GM19035 (cell line): Measurements from ENCODE around the gene IMPDH1.

Experiments
- ATAC-seq: cut with Tn5 transposase; IDR thresholded peaks from one replicate; pipeline ENCODE4 v1.9.1; 2021; ENCODE audit not compliant: unreplicated experiment

IMPDH1 gene

DNA sequence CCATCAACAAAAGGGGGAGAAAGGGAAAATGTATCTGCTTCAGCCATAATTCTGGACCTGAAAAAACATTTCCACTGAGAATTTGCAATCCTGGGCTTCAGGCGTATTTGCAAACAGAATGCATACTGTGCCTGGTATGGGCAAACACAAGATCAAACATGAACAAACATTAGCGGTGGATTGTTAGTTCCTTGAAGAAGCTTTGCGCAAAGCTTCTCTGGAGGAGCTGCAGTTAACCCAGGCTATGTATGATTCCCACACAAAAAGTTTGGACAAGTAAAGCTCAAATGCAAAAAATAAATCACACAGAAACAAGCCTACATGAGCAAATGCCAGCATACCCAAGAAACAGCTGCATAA lies 25.5 kb upstream of the IMPDH1 start:
- no peak for ATAC-seq

DNA sequence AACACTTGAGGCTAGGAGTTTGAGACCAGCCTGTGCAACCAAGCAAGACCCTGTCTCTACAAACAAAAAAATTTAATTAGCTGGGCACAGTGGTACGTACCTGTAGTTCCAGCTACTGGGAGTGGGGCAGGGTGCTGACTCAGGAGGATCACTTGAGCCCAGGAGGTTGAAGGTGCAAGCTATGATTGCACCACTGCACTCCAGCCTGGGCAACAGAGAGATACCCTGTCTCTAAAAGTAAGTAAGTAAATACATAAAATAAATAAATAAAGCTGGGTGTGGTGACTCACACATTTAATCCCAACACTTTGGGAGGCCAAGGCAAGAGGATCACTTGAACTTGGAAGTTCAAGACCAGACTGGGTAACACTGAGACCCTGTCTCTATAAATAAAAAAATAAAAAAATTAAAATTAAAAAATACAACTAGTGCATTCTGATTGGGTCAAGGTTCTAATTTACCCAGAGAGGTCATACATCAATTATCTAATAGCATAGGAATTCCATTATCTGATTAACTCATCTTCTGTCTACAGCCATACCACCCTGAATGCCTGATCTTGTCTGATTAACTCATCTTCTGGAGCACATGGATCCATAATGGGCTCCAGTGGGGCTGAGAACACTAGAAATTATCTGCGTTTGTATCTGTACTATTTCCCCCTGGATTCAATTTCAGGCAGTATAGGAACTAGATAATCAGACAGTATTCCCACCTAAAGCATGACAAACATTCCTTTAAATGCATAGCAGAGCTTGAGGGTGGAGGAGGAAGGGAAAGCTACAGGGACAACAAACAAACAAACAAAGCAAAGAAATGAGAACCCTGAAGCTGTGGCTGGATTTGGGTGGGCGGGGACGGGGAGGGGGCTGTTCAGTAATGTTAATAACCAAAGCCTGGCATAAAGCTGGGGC lies 24.9 kb upstream of the IMPDH1 start:
- no peak for ATAC-seq

DNA sequence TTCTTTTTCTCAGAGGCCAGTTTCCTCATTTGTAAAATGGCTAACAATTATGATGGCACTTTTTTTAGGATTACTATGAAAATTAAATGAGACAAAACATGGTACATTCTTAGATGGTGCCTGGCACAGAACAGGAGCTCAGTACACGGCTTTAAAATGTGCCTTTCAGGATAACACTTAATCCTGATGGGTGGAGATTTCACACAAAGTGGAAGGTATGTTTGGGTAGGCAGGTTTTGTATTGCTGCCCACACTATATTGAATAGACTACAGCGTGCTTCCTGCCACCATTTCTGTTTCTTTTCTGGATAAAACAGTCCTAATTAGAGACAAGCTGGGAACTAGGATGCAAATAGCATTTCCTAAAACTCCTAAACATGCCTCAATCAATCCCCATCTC lies 22.0 kb upstream of the IMPDH1 start:
- ATAC-seq, result no peak

DNA sequence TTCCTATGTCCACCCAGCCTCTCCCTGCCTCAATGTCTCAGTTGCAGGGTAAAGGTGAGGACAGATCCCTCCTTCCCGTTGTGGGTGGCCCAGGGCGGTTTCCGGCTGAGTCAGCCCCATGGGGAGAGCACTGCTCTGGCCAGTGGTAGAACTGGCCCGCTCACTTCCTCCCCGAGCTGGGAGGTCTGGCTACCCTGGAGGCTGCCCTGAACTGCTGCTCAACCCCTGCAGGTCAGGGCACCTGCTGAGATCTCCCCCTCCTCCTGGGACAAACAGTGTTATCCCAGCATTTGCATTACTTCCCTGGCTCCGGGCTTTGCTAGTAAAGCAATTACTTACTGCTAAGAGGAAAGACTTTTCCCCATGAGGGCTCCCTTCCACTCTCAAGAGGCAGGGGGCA lies 21.4 kb upstream of the IMPDH1 start:
- ATAC-seq, result no peak

DNA sequence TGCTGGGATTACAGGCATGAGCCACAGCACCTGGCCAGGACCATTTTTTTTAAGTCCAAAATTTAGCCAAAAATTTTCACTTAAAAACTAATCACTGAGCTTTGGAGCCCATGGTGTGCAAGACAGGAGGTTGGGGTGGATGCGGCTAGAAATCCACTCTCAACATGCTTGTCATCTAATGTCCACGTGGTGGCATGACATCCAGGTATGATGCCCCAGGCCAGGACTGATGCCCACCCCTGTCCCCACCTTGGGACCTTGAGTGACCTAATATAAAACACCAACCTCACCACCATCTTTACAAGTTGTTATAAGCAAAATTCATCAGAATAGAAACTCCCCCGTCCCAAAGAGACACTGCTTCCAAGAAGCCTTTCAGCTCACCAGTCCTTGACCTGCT lies 20.4 kb upstream of the IMPDH1 start:
- ATAC-seq, result no peak

DNA sequence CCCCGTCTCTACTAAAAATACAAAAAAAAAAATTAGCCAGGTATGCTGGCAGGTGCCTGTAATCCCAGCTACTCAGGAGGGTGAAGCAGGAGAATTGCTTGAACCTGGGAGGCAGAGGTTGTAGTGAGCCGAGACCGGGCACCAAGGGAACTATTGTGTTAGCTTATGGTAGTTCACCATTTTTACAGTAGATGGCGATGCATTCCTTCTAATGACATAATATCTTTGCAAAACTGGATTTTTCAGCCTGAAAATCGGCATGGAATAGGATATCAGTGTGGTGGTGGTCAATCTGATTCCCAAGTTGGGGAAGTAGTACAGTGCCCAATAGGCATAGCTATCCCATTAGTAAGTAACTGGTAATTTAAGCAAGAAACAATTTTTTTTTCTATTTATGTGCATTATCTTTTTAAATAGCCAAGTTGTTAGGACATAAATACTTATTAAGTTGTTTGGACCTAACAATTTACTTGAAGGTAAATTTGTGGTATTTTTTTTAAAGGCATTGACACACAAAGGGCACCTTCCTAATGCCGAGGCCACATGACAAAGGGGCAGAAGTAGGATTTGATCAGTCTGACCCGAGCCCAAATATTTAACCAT lies 17.6 kb upstream of the IMPDH1 start:
- ATAC-seq, result no peak

DNA sequence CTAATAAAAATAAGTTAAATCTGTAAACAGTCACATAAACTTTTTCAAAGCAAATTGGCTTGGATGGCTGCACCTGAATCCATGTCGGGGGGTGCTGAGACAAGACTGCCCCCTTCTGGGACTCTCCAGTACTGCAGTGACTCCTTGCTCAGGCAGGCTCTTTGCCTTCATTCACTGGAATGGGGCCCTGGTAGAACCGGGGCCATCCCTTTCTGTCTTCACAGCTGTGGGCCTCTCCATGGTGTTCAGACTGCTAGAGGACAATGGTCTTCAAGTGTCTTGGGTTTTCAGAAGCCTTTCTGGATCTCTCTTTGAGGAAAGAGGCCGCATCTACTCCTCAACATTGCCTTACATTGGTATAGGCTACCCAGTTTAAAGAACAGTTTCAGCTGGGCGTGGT lies 16.1 kb upstream of the IMPDH1 start:
- ATAC-seq, result no peak

DNA sequence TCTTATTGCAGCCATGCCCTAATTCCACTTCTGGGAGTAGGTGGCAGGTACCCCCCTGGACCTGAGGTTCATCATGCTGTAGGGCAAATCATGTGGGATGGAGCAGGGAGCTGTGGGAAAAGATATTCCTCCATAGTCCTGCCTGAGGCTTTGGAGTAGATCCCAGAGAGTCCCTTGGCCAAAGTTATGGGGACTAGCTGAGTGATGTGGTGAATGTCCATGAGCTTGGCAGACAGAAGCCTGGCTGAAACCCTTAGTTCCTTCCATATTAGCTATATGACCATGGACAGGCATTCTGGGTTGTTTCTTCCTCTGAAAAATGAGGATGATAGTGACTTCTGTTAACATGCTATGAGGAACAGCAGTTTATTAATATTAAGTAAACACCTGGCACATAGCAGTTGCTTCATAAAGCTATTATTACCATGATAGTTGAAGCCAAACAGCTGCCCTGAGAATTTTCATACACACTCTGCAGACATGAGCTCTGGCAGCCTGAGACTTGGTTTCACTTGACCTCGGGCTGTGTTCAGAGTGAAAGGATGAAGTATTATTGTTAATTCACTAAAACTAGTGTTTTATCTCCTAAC lies 15.0 kb upstream of the IMPDH1 start:
- no peak for ATAC-seq

DNA sequence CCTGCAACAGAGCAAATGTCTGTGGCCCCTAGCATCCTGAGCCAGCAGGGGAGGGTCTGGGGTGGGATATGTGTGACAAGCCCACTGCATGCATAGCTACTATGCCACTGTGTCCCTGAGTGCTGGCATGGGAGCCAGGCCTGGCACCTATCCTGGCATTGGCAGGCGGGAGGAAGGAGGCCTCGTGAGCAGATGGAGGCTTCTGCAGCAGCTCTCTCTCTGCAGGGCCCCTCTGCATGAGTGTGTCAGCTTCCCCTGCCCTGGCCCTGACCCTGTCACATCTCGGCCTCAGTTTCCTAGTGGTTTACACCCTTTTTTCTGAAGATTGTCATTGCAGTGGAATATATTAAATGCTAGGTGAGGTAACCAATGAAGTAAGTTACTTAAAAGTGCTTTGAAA lies 13.1 kb upstream of the IMPDH1 start:
- no peak for ATAC-seq

DNA sequence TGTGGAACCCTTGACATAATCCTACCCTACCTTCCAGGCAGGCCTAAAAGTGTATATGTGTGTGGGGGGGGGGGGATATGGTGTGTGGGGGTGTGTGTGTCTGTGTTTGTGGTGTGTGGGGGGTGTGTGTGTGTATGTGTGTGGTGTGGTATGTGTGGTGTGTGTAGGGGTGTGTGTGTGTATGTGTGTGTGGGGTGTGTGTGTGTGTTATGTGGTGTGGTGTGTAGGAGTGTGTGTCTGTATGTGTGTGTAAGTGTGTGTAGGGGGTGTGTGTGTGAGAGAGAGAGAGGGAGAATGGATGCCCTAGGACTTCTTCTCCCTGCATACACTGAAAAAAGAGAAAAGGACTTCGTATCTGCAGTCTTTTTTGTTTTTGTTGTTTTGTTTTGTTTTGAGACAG lies 12.3 kb upstream of the IMPDH1 start:
- ATAC-seq, result no peak

DNA sequence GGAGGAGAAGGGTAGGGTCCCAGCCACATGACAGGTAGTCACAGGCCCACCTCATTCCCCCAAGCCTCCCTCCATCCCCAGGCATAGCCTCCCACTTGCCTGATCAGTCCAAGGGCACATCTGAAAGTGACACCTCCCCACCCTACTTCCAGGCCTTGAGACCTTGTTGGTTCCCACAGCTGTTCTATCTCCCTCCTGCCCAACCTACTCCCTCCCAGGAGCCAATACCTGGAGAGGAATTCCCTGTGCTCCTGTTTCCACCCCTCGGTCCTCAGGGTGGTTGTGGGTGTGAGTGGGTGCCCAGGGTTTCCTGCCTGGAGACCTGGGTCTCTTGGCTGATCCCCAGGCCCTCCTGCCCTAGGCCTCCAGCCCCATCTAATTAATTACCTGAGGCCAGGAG lies 11.6 kb upstream of the IMPDH1 start:
- no peak for ATAC-seq

DNA sequence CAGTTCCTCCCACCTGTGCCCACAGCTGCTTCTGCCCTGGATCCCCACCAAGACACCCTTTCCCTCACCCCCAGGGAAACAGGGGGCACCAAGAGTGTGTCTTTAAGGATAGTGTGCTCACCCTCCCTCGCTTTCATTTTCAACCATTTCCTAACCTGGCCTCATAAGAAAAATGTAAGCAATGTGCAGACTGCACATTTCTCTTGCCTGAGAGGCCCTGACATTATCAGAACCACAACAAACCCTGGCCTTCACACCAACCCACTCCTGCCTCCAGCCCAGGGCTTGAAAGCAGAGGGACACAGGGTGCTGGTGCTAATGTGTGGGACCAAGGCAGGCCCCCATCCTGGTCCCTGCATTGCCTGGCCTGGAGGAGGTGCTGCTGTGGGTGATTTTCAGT lies 11.0 kb upstream of the IMPDH1 start:
- no peak for ATAC-seq

DNA sequence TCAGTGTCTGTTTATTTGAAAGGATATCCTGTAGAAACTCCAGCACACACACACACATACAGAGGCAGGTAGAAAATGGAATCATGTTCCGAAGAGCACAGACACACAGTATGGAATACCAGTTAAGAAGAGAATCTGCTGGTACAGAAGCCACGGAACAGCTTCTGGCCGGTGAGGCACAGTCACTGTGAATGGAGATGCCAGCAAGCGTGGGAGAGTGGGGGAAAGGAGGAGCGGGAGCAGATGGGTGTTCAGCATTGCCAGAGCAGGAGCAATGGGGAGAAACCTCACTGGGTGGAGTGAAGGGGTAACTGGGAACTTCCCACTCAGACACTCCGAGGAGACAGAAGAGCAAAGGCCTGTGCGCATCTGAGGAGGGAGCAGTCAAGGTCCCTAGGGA lies 9.5 kb upstream of the IMPDH1 start:
- no peak for ATAC-seq

DNA sequence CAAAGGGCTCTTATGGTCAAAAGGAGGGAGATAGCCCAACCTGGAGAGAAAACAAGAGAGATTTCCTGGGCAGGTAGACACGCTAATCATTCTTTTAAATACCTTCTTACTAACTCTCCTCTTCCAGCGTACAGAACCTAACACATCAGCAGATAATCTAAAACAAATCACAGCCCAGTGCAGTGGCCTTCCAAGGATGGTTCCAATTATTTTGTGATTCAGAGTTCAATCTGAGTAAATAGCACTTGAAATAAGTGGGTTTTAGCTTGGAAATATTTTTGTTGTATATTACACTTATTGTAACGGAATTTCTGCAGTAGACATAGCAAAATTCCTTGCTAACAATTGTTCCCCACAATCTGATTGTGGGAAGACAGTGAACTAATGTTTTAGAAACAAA lies 7.3 kb upstream of the IMPDH1 start:
- no peak for ATAC-seq

DNA sequence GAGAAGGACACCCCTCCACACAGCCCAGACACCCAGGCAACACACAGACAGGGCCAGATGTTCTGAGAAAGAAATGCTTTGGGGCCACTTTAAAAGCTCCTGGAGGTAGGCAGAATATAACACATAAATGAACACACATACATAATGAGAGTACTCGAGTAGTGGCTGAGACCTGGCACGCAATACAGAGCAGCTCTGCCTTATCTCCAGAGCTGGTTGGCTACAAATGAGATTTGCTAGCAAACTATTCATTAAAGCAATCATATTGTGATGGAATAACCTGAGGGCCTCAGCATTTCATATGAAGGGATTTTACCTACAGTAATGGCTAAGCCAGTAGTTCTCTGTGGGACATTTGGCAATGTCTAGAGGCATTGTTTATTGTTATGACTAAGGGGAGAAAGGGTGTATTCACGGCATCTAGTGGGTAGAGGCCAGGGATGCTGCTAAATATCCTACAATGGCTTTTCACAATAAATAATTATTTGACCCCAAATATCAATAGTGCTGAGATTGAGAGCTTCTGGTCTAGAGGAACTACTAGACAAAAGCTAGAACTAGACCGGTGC lies 5.5 kb upstream of the IMPDH1 start:
- no peak for ATAC-seq

DNA sequence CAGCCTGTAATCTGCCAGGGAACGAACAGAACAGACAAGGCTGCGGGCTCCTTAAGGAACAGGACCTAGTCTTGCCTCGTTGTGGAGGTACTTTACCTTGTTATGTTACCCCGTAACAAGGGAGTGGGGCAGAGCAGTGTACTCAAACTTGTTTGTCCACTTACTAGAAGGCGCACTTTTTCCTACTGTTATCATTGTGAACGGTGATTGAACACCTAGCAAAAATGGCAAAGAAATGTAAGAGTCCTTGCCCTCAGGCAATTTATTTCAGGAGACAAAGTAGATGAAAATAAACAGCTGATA lies 620 bp upstream of the IMPDH1 start:
- no peak for ATAC-seq

DNA sequence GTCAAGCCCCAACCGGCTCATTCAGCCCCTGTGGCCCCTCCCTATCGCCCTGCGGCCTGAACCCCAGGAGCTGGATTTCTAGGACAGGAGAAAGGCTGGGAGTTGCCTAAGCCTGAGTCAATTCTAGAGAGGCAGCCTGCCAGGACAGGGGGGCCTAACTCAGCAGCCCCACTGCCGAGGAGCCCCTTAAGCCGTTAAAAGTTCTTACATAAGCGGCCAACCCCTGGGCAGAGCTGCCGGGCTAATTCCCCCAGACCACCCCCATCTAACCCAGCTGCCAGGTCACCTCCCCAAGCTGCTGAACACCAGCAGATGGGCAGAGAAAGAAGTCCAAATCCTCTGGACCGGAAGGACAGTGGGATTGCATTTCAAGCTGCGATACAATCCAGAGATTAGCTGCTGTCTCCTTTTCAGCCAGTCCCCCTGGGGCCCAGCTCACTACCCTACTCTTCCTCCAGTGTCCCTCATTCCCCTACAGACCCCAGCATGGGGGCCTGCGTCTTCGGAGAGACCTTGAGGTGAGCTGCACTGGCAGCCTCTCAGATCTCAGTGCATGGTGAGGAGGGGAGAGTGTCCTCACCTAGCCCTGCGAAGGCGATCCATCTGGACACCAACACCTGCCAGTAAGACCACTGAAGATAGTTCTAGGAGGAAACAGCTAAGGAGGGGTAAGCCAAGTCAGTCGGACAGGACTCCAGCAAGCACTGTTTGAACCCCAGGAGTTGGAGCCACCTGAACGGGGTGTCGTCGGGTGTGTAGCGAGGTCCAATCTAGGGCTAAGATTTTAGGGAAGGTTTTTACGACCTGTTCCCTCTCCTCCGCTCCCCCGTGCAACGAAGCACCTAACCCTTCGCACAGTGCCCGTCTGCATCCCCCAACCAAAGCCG lies 830 bp downstream of the IMPDH1 start:
- ATAC-seq, result no peak

DNA sequence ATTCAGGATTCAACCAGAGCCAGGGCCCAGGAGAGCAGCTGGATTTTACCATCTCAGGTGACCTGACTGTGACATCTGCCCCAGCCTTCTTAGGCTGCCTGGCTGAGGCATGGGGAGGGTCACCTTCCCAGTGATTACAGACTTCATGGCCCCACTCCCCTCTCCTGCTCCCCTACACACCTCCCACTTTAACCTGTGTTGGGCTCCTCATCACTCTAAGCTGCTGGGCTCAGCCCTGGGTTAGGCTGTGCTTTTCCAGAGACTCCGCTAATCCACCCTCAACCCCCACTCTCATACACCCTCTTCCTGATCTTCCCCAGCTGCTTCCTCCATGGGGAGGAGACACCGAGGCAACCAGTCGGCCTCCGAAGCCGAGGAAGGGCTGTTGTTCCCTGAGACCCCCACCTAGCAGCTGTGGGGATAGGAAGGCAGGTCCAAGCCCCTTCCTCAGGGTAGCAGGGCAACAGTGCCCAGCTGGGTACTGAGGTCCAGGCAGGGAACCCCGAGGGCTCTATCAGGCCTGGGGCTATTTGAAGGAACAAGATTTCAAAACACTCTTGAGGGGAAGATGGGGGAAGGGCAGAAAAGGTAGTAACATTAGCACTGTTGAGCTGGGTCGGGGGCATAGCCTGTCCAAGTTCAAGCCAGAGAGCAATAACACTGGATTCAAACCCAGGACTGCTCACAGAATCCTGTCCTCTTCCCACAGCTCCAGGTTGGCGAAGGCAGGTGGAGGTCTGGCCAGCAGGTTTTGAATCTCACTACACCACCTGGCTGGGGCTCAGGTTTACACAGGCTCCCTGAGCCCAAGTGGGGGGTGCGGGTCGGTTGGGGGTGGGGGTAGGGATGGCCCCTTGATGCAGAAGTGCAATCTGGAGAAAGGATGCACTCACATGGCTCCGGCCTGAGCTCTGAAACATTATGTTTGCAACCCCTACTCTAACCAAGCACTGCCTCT lies 1.8 kb downstream of the IMPDH1 start:
- no peak for ATAC-seq

DNA sequence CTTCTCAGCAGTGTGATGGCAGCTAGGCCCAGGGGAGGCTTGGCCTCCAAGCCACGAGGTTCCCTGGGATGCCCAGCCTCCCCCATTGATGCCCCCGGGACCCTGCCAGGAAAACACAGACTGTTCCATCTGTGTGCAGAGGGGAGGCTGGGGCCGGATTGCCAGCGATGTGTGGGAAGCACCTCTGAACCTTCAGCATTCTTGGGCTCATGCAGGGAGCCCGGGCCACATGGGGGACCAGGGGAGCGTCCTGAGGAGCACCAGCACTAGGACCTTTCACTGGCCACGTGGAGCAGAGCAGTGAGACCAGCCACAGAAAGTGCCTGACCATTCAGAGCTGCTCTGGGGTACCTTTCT lies 2.6 kb downstream of the IMPDH1 start:
- ATAC-seq, result no peak
